Right lung (tissue), 5 donors: Measurements from ENCODE around the gene IL7R. TPM values are rescaled to one million over a fixed set of nuclear protein-coding genes. Genes with fewer than 3 reads are reported as not detected.
A peak's percentile ranks its signal among the peaks of the same experiment; 100 is the strongest.

Experiments
- DNase-seq, 2 donors: peaks; one replicate each; pipeline ENCODE4 v3.0.0-alpha.2; 2013
- polyA plus RNA-seq, 5 donors: library from polyadenylated mRNA; unstranded; fragments of 120-200 nt; gene quantifications; one replicate each; pipeline versions ENCODE4 v1.2.1 to v1.2.3, GENCODE V29; 2013; ENCODE audit warnings: inconsistent platforms in 1 of 5, low replicate concordance in 1 of 5; ENCODE audit not compliant: insufficient read length in 5 of 5, insufficient read depth in 1 of 5

Gene IL7R
- polyA plus RNA-seq, 5 donors = 8.4 to 11.0 (median 8.9) TPM

- DNase-seq = no peak
These were observed 45.5 kb downstream of the IL7R start for GRCh38 chr5:35902046-35902672.

- no peak for DNase-seq
These were observed 47.0 kb downstream of the IL7R start for GRCh38 chr5:35903631-35904203.

- no peak for DNase-seq
These were observed 47.9 kb downstream of the IL7R start for GRCh38 chr5:35904443-35905132.

GRCh38 chr5:35908228-35908627 lies 51.5 kb downstream of the IL7R start:
- DNase-seq = no peak

GRCh38 chr5:35908814-35909213 lies 52.1 kb downstream of the IL7R start:
- no peak for DNase-seq

- DNase-seq = no peak
These were observed 62.5 kb downstream of the IL7R start for GRCh38 chr5:35919191-35919590.

GRCh38 chr5:35920890-35921289 lies 64.2 kb downstream of the IL7R start:
- DNase-seq = no peak

GRCh38 chr5:35921930-35922329 lies 65.2 kb downstream of the IL7R start:
- no peak for DNase-seq

- no peak for DNase-seq
These were observed 65.8 kb downstream of the IL7R start for GRCh38 chr5:35922468-35922867.

GRCh38 chr5:35924122-35924949 lies 67.6 kb downstream of the IL7R start:
- no peak for DNase-seq

- peak in 1 of 2 donors; percentile 32 for DNase-seq
These were observed 68.4 kb downstream of the IL7R start for GRCh38 chr5:35924950-35925722.

- DNase-seq = peak; percentile 37 to 55
These were observed 69.8 kb downstream of the IL7R start for GRCh38 chr5:35926389-35927051.

Other genes with a start within 250 kb of the IL7R start
- gene SPEF2, start 239.0 kb upstream of the IL7R start, polyA plus RNA-seq = 10 to 100 TPM; 29.3 to 56.4 (median 52.8) TPM
- gene CAPSL, start 81.7 kb downstream of the IL7R start, polyA plus RNA-seq = 10 to 100 TPM in 2 of 5 donors, 1 to 10 TPM in 3; 3.3 to 12.1 (median 9.1) TPM
- gene UGT3A1, start 134.5 kb downstream of the IL7R start, polyA plus RNA-seq = 1 to 10 TPM in 1 of 5 donors, under 1 TPM in 1, not detected in 3; 0.16 to 1.0 TPM
- gene UGT3A2, start 210.0 kb downstream of the IL7R start, polyA plus RNA-seq = under 1 TPM; 0.06 to 0.13 (median 0.09) TPM